ENCODE measurements around the gene CCNB2.

Gene CCNB2

DNA sequence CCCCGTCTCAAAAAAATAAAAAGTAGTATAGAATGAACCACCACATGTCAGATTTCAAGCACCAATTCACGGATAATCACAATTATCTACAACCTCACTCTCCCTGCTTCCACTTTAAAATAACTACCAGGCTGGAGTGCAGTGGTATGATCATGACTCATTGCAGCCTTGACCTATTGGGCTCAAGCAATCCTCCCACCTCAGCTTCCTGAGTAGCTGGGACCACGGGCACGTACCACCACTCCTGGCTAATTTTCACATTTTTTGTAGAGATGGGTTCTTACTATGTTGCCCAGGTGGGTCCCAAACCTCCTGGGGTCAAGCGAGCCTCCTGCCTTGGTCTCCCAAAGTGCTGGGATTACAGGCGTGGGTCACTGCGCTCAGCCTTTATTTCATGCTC is 63.6 kb downstream of the CCNB2 start:
- no peak for DNase-seq (ENCODE audit: low spot score)

DNA sequence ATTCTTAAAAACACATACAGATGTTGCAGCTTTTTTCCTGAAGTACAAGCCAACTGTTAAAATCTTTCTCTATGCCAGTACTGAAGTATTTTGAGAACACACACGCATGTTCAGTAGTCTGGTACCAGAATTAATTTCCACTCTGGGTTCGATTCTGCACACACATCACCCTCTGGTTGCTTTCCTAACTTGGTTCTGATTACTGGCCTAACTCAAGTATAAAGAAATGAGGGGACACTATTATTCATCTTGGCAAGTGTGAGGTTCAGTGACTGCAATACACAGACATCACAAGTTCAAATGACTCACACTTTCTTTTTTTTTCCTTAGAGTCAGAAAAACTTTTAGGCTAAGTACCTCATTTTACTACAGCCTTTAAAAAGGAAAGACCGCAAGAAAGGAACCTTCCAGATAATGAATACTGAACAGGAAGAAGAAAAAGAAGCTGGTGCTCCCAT is 64.3 kb downstream of the CCNB2 start:
- DNase-seq (ENCODE audit: low spot score): peak; percentile 75

DNA sequence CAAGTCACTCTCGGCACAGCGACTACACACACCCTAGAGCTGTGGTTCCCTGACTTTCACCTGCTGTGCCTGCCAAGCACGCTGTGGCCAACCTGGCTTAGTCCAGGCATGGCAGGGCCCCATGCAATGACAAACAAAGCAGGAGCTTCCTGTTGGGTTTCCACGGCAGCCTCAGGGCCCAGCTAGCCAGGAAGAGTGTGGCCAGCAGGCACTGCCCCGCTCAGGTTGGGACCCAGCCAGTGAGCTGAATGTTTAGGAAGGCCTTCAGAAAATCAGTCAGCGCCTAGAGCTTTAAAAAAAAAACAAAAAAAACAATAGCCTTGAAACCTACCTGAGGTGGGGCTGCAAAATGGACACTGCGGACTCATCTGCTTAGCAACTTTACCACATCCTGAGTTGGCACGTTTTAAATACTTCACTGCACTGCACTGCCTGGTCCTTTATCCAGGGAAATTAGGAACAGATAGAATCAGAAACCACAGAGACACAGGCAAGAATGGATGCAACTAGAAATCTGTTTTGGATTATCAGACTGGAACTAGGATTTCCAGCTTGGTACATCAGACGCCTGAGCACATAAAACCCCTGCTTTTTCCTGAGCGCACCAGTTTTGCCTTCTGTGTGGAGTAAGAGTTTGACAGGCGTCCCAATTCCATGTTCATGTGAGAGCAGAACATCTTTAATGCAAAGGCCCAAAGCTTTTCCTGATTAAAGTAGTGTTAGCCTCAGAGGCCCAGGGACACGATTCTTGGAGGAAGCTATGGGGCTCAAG is 65.5 kb downstream of the CCNB2 start:
- DNase-seq (ENCODE audit: low spot score): peak; percentile 77

DNA sequence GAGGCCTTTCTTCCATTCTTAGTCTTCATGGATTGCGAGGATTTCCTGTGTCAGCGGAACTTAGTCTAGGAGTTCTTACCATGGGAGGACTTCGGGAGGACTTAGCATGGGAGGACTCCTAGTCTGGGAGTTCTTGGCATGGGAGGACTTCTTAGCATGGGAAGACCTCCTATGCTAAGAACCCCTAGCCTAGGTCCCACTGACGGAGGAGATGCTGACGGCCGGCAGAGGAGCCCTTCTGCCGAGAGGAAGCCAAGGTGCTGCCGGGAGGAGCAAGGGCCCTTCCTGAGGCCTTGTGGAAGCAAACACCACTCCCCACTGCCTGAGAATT is 66.1 kb downstream of the CCNB2 start:
- DNase-seq (ENCODE audit: low spot score): no peak

DNA sequence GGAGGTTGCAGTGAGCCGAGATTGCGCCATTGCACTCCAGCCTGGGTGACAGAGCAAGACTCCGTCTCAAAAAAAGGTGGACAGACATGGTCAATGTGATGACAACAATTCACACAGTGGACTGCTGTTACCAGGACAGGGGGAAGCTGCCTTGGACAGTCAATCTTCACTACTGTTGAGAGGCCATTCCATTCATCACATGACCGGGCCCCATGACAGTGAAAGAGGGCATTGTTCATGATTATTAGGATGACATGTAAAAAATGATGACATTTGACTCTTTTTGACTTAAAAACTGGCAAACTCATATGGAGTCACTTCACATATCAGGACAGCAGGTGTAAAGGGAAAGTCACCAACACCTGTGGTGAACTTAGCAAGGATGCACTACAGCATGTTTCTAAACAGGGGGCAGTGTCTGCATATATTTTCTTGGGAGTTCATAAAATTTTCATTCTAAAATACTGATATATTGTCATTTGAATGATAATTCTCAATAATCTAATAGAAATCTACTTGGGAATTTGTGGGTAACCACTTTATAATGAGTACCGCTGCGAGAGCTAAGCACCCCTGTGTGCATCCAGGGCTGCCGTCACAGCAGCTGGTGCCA is 67.4 kb downstream of the CCNB2 start:
- no peak for DNase-seq (ENCODE audit: low spot score)

DNA sequence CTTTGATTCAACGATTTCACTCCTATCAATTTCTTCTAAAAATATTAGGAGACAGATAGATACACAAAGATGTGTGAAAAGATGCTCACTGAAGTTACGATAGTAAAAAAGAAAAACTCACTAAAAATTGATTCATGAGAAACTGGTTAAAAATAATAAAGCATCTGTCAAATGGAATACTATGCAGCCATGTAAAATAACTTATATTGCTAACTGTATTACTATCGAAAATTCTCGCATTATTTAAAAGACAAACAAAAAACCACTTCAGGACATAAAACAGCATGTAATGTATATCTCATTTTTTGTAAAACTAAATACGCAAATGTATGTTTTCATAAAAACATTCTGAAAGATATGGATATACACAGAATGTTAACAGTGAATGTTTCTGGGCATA is 68.2 kb downstream of the CCNB2 start:
- no peak for DNase-seq (ENCODE audit: low spot score)

DNA sequence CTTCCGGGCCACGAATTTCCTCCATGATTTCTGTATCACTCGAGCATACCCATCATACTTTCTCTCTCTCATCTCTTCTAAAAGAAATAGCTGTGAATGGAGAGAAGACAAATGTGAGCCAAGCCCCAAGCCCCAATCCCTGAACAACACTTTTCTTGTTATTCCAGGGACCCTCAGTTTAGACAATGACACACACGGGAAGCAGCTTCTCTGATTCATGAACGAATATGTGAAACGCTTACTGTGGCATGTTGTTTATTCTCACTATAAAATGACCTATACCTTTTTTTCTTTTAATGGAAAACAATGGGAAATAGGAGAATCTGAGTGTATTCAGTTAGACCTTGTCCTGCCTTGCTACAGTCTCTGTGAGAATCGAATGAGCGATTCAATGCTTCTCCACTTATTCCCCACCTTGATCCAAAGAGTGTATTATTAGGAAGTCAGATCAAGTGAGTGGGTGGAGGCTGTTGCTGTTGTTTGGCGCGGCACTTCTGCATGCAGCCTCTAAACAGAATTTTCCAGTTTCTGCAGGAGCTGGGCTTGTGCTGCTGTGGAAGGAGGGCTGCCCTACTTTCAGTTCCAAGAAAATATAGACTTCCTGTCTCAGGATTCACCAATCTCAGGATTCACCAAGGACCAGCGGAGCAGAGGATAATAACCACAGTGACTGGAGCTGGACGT is 69.3 kb downstream of the CCNB2 start:
- no peak for DNase-seq (ENCODE audit: low spot score)

All from GM03348 (cell line).